ENCODE data around the gene MEGF9. TPM values are rescaled to one million over a fixed set of nuclear protein-coding genes. Genes with fewer than 3 reads are reported as not detected.

Gene MEGF9
- total RNA-seq, 4 donors from 2014 or later, result 49.0 to 59.0 (median 57.0) TPM

DNA sequence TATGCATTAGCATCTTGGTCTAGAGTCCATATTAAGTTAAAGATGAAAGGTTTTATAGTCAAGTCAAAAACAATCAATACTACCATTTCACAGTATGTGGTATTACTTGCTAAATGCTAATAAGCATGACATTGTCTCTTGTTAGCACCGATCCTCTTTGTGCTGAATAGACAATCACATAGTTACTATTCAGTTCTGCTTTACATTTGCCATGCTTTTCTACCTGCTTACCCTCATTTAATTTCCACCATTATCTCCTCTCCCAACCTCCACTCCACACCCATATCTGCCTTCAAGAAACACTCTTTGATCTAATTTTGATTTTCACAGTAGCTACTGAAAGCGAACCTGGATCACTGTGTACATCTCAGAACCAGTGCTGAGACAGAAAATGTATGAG, 16.8 kb downstream of the MEGF9 start:
- no peak for TF ChIP-seq POLR2A (IDR thresholded peaks at IDR 0.05)
- TF ChIP-seq, protein P1, sequence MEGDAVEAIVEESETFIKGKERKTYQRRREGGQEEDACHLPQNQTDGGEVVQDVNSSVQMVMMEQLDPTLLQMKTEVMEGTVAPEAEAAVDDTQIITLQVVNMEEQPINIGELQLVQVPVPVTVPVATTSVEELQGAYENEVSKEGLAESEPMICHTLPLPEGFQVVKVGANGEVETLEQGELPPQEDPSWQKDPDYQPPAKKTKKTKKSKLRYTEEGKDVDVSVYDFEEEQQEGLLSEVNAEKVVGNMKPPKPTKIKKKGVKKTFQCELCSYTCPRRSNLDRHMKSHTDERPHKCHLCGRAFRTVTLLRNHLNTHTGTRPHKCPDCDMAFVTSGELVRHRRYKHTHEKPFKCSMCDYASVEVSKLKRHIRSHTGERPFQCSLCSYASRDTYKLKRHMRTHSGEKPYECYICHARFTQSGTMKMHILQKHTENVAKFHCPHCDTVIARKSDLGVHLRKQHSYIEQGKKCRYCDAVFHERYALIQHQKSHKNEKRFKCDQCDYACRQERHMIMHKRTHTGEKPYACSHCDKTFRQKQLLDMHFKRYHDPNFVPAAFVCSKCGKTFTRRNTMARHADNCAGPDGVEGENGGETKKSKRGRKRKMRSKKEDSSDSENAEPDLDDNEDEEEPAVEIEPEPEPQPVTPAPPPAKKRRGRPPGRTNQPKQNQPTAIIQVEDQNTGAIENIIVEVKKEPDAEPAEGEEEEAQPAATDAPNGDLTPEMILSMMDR (IDR thresholded peaks at IDR 0.05), result no peak
- H3K4me3 ChIP-seq (ENCODE audit: low read depth, poor library complexity, severe bottlenecking), result no peak overlapping the region
- 84% methylated on average over 2 of the region's 2 CpGs for WGBS, 2 donors
- intact Hi-C loops (cut with DNase I; ENCODE audit: low total_unique reads), result no loop called here
- no peak for DNase-seq (ENCODE audit: low spot score in 2 of 2)

DNA sequence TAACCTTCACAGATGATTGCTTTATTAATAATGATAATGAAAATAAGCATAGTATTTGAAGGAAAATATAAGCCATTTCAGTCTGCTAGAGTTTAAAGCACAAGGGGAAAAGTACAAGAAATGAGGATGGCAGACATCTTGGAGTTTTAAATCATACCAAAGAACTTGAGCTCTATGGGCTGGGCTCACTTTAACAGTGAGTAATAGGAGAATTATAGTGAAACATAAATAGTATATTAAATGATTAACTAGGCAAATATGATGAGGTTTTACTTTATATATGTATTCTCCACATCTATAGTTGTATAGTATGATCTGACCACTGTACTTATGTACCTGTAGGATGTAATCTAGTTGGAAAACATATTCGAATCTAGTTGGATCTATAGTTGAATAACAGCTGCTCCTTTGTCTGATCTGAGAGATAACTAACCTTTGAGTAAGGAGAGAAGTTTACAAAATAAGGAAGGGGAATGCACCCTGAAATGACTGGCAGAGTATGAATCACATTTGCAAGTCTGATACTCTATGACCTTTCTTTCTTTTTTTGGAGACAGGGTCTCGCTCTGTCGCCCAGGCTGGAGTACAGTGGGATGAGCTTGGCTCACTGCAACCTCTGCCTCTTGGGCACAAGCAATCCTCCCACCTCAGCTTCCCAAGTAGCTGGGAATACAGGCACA, 17.6 kb downstream of the MEGF9 start:
- WGBS, 2 donors, result 48 to 58% methylated on average over 3 of the region's 3 CpGs
- H3K4me3 ChIP-seq (ENCODE audit: low read depth, poor library complexity, severe bottlenecking), result no peak overlapping the region
- intact Hi-C loops (cut with DNase I; ENCODE audit: low total_unique reads), result no loop called here
- DNase-seq (ENCODE audit: low spot score in 2 of 2), result no peak
- TF ChIP-seq POLR2A (IDR thresholded peaks at IDR 0.05), result no peak
- TF ChIP-seq, protein P1 (IDR thresholded peaks at IDR 0.05), result no peak

DNA sequence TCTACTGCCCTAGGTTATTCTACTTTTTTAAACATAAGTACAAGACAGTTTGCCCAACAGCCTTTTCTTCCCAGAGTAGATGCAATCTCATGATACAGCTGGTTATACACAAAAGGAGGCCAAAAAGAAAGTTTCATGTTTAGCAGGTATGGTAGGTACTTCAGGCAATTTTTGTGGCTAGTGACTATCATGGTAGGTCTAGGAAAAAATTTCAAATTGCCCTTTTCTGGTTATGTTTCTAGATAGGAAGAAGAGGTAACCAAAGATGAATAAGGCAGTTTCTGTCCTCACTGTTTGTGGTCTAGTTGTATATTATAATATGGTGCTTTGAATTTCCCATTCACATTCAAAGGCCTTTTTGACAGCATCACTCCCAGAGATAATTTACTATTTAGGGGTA, 19.7 kb downstream of the MEGF9 start:
- no peak for TF ChIP-seq POLR2A (IDR thresholded peaks at IDR 0.05)
- TF ChIP-seq, protein P1 (IDR thresholded peaks at IDR 0.05), result no peak
- no peak for DNase-seq (ENCODE audit: low spot score in 2 of 2)
- H3K4me3 ChIP-seq (ENCODE audit: low read depth, poor library complexity, severe bottlenecking), result no peak overlapping the region
- intact Hi-C loops (cut with DNase I; ENCODE audit: low total_unique reads), result no loop called here

DNA sequence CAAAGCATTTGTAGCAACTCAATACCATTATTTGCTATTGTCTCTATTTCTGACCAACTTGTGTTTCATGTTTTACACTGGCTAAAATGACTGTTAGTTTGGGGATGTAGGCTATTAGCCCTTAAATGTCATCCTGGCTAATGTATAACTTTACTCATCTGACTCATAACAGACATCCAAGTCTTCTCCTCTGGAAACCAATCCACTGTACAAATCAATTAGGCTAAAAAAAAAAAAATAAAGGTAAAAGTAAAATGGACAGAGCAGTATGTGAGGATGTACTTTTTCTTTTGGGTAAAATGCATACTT, 20.6 kb downstream of the MEGF9 start:
- no peak for DNase-seq (ENCODE audit: low spot score in 2 of 2)
- intact Hi-C loops (cut with DNase I; ENCODE audit: low total_unique reads), result no loop called here
- H3K4me3 ChIP-seq (ENCODE audit: low read depth, poor library complexity, severe bottlenecking), result no peak overlapping the region
- TF ChIP-seq POLR2A (IDR thresholded peaks at IDR 0.05), result no peak
- TF ChIP-seq, protein P1 (IDR thresholded peaks at IDR 0.05), result no peak

DNA sequence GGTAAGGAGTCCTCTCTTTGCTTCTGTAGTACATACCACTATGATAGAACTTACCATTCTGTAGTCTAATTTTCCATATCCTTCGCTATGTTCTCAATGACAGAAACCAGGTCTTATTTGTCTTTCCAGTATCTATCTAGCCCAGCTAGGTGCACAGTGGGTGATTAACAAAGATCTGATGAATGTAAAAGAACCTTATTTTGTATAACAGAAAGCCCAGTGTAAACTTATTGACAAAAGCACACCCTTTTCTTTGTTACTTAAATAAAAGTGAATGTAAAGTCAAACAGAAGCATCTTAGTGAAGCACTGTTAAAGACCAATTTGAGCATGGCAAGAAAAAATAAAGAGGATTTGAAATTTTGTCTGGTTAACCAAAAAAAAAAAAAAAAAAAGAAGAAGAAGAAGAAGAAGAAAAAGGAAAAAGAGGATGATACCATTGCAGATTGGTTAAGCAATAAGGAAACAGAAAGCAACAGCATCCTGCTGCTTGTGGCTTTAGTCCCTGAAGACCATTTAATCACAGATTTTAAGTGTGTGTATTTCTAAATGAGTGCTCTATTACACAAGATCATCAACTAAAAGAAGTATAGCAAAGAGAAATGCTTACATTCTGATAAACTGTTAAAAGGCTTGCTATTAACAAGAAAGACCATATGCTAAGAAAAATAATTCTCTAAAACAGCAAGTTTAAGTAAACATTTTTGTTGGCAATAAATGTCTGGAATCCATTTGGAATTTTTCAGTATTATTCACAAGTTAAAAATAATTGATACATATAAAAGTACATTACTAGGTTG, 21.2 kb downstream of the MEGF9 start:
- WGBS, 2 donors, result 98 to 100% methylated on average over 1 of the region's 1 CpG
- intact Hi-C loops (cut with DNase I; ENCODE audit: low total_unique reads), result no loop called here
- no peak for TF ChIP-seq POLR2A (IDR thresholded peaks at IDR 0.05)
- TF ChIP-seq, protein P1 (IDR thresholded peaks at IDR 0.05), result no peak
- no peak overlapping the region for H3K4me3 ChIP-seq (ENCODE audit: low read depth, poor library complexity, severe bottlenecking)
- no peak for DNase-seq (ENCODE audit: low spot score in 2 of 2)
